Neutrophil (primary cell): Measurements from ENCODE around the gene PRR36.

Experiments used
- H3K27ac ChIP-seq: fragments of 200-600 bp; sonication (generic); 2 replicates; pipeline ENCODE4 v1.5.1; 2016; ENCODE audit warnings: mild to moderate bottlenecking, moderate library complexity
- H3K27me3 ChIP-seq: fragments of 200-600 bp; sonication (generic); 2 replicates; pipeline ENCODE4 v1.6.0; 2016; ENCODE audit warnings: mild to moderate bottlenecking
- H3K36me3 ChIP-seq: fragments of 200-600 bp; sonication (generic); 2 replicates; pipeline ENCODE4 v1.5.1; 2017
- H3K4me1 ChIP-seq, 2 experiments: fragments of 200-600 bp in 1 of 2; sonication (generic) in 1 of 2; 1 replicate in 1 of 2; 2 replicates in 1 of 2; pipeline versions ENCODE4 v1.5.1 to v1.6.1; 2013 to 2016; ENCODE audit warnings: low read depth in 1 of 2, low read length in 1 of 2, mild to moderate bottlenecking in 1 of 2, moderate library complexity in 1 of 2; ENCODE audit not compliant: control insufficient read depth in 1 of 2, insufficient read depth in 1 of 2
- H3K4me3 ChIP-seq, 2 experiments: fragments of 200-600 bp in 1 of 2; sonication (generic) in 1 of 2; 1 replicate in 1 of 2; 2 replicates in 1 of 2; pipeline ENCODE4 v1.5.1; 2013 to 2016; ENCODE audit warnings: low read depth in 1 of 2, low read length in 1 of 2, mild to moderate bottlenecking in 1 of 2, moderate library complexity in 1 of 2
- H3K9me3 ChIP-seq: fragments of 200-600 bp; sonication (generic); 2 replicates; pipeline ENCODE4 v1.5.1; 2016
- CTCF ChIP-seq: fragments of 200-600 bp; sonication (generic); IDR thresholded peaks from 2 replicates; pipeline ENCODE4 v1.5.1; 2016; ENCODE audit warnings: antibody characterized with exemption

The PRR36 gene

GRCh38 chr19:7866399-7867091 is 7.6 kb downstream of the PRR36 start:
- H3K9me3 ChIP-seq = no peaks in the 10 kb centered on the region
- H3K4me3 ChIP-seq = no peak overlapping the region
- TF ChIP-seq CTCF = no peak
- no peaks in the 10 kb centered on the region for H3K36me3 ChIP-seq
- H3K27me3 ChIP-seq = peaks cover 94% of the 10 kb centered on the region
- H3K27ac ChIP-seq = no peak overlapping the region
- peaks cover 30 to 47% of the 10 kb centered on the region in 2 experiments for H3K4me1 ChIP-seq

- no peaks in the 10 kb centered on the region for H3K9me3 ChIP-seq
- peaks cover 25 to 38% of the 10 kb centered on the region in 2 experiments for H3K4me1 ChIP-seq
- no peaks in the 10 kb centered on the region for H3K36me3 ChIP-seq
- no peak for TF ChIP-seq CTCF
- H3K27me3 ChIP-seq = peaks cover 97% of the 10 kb centered on the region
- H3K27ac ChIP-seq = no peak overlapping the region
- no peak overlapping the region for H3K4me3 ChIP-seq
Measured at GRCh38 chr19:7865262-7865911, 8.8 kb downstream of the PRR36 start.

- no peak for TF ChIP-seq CTCF
- peaks cover 100% of the 10 kb centered on the region for H3K27me3 ChIP-seq
- peaks cover 22 to 33% of the 10 kb centered on the region in 2 experiments for H3K4me1 ChIP-seq
- no peak overlapping the region for H3K4me3 ChIP-seq
- no peaks in the 10 kb centered on the region for H3K36me3 ChIP-seq
- no peaks in the 10 kb centered on the region for H3K9me3 ChIP-seq
- no peak overlapping the region for H3K27ac ChIP-seq
Measured at GRCh38 chr19:7864690-7865074, 9.5 kb downstream of the PRR36 start.

GRCh38 chr19:7863971-7864689 is 10.1 kb downstream of the PRR36 start:
- no peak overlapping the region for H3K4me3 ChIP-seq
- H3K36me3 ChIP-seq = no peaks in the 10 kb centered on the region
- no peak for TF ChIP-seq CTCF
- no peaks in the 10 kb centered on the region for H3K9me3 ChIP-seq
- peaks cover 17 to 27% of the 10 kb centered on the region in 2 experiments for H3K4me1 ChIP-seq
- H3K27me3 ChIP-seq = peaks cover 98% of the 10 kb centered on the region
- H3K27ac ChIP-seq = no peak overlapping the region

GRCh38 chr19:7863157-7863970 is 10.8 kb downstream of the PRR36 start:
- Histone ChIP-seq H3K36me3 (no peaks in the 10 kb centered on the region), H3K4me3 (peak overlapping the region in 1 of 2 experiments; percentile 14), H3K27me3 (peaks cover 90% of the 10 kb centered on the region), H3K27ac (no peak overlapping the region), H3K4me1 (peaks cover 9 to 20% of the 10 kb centered on the region in 2 experiments), H3K9me3 (no peaks in the 10 kb centered on the region)
- TF ChIP-seq CTCF = no peak
